ENCODE results near the gene ZFYVE28. TPM values are rescaled to one million over a fixed set of nuclear protein-coding genes. Genes with fewer than 3 reads are reported as not detected.

Gene ZFYVE28
- total RNA-seq, 3 donors from 2014 or later (not counting 1 experiment from before 2014, with no cell fraction given) = 85.4 to 107 (median 104) TPM

DNA sequence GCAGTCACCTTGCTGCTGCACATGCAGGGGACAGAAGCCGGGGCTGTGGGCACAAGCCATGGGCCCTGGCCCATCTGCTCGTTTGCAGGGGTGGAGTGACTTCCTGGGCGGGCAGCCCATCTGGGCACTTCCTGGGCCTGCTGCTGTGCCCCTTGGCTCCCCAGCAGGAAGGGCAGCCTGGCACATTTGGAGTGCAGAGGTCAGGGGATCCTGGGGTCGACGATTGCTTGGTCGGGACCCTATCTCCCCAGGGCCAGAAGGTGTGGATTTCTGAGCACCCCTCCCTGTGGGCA lies 145.7 kb downstream of the ZFYVE28 start:
- Mint-ChIP-seq H3K27me3 (ENCODE audit: low read depth in 2 of 2) (no peaks in the 10 kb centered on the region), H3K27ac (no peak overlapping the region), H3K4me3 (no peak overlapping the region), H3K36me3 (no peaks in the 10 kb centered on the region), H3K4me1 (peaks cover 4 to 15% of the 10 kb centered on the region in 2 donors), H3K9me3 (no peaks in the 10 kb centered on the region)
- WGBS (ENCODE audit: insufficient coverage) = 65% methylated on average over 6 of the region's 6 CpGs
- TF ChIP-seq, protein P1, sequence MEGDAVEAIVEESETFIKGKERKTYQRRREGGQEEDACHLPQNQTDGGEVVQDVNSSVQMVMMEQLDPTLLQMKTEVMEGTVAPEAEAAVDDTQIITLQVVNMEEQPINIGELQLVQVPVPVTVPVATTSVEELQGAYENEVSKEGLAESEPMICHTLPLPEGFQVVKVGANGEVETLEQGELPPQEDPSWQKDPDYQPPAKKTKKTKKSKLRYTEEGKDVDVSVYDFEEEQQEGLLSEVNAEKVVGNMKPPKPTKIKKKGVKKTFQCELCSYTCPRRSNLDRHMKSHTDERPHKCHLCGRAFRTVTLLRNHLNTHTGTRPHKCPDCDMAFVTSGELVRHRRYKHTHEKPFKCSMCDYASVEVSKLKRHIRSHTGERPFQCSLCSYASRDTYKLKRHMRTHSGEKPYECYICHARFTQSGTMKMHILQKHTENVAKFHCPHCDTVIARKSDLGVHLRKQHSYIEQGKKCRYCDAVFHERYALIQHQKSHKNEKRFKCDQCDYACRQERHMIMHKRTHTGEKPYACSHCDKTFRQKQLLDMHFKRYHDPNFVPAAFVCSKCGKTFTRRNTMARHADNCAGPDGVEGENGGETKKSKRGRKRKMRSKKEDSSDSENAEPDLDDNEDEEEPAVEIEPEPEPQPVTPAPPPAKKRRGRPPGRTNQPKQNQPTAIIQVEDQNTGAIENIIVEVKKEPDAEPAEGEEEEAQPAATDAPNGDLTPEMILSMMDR (IDR thresholded peaks at IDR 0.05) = no peak
- intact Hi-C loops (cut with micrococcal nuclease) = no loop called here
- no peak overlapping the region for H3K27ac ChIP-seq (ENCODE audit: low read length)
- ATAC-seq (no peak), DNase-seq (no peak)
- peaks cover 15% of the 10 kb centered on the region for H3K4me1 ChIP-seq (ENCODE audit: control insufficient read depth, insufficient read depth, low read length)
- no peaks in the 10 kb centered on the region for H3K9me3 ChIP-seq (ENCODE audit: control insufficient read depth, insufficient read depth, low read length)
- no peaks in the 10 kb centered on the region for H3K27me3 ChIP-seq (ENCODE audit: control insufficient read depth, insufficient read depth, low read length)
- H3K4me3 ChIP-seq (ENCODE audit: low read length) = no peak overlapping the region
- no peaks in the 10 kb centered on the region for H3K36me3 ChIP-seq (ENCODE audit: control insufficient read depth, insufficient read depth, low read length)

DNA sequence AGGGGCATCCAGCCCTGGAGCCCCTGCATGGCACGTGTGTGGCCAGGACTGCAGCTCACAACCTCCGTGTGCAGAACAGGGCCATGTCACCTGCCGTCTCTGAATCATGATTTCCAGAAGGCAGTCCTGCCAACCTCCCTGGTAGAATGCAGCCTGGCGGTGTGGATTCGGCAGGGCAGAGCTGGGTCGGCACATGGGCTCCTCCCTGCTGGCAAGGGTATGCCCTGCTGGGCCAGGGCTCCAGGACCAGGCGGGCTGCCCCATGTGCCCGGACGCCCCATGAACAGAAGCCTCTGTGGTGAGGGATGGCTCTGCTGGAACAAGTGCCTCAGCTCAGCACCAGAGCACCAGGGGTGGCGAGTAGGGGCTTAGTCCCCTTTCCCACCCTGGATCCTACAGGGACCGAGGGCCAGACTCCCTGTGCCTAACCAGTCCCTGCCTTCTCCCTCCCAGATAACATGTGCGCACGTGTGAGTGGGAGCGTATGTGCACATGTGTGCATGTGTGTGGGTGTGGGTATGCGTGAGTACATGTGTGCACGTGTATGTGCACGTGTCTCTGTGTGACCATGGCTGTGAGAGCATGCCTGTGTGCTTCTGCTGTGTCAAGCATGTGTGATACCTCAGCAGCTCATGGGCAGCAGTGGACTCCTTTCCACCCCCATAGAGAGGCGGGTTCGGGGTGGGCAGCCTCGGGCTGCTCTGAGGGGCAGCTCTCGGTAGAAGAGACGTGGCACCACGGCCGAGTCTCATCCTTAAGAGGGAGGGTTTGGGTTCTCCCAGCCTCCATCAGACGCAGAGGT lies 146.2 kb downstream of the ZFYVE28 start:
- H3K4me1 ChIP-seq (ENCODE audit: control insufficient read depth, insufficient read depth, low read length) = peaks cover 15% of the 10 kb centered on the region
- H3K4me3 ChIP-seq (ENCODE audit: low read length) = no peak overlapping the region
- H3K9me3 Mint-ChIP-seq = no peaks in the 10 kb centered on the region
- H3K4me1 Mint-ChIP-seq = peaks cover 4 to 15% of the 10 kb centered on the region in 2 donors
- DNase-seq (no peak), ATAC-seq (no peak)
- intact Hi-C loops (cut with micrococcal nuclease) = no loop called here
- H3K4me3 Mint-ChIP-seq = no peak overlapping the region
- H3K9me3 ChIP-seq (ENCODE audit: control insufficient read depth, insufficient read depth, low read length) = no peaks in the 10 kb centered on the region
- no peaks in the 10 kb centered on the region for H3K36me3 Mint-ChIP-seq
- no peaks in the 10 kb centered on the region for H3K27me3 Mint-ChIP-seq (ENCODE audit: low read depth in 2 of 2)
- no peaks in the 10 kb centered on the region for H3K27me3 ChIP-seq (ENCODE audit: control insufficient read depth, insufficient read depth, low read length)
- H3K27ac Mint-ChIP-seq = no peak overlapping the region
- TF ChIP-seq, protein P1 (IDR thresholded peaks at IDR 0.05) = no peak
- H3K36me3 ChIP-seq (ENCODE audit: control insufficient read depth, insufficient read depth, low read length) = no peaks in the 10 kb centered on the region
- 90% methylated on average over 23 of the region's 25 CpGs for WGBS (ENCODE audit: insufficient coverage)
- H3K27ac ChIP-seq (ENCODE audit: low read length) = no peak overlapping the region

DNA sequence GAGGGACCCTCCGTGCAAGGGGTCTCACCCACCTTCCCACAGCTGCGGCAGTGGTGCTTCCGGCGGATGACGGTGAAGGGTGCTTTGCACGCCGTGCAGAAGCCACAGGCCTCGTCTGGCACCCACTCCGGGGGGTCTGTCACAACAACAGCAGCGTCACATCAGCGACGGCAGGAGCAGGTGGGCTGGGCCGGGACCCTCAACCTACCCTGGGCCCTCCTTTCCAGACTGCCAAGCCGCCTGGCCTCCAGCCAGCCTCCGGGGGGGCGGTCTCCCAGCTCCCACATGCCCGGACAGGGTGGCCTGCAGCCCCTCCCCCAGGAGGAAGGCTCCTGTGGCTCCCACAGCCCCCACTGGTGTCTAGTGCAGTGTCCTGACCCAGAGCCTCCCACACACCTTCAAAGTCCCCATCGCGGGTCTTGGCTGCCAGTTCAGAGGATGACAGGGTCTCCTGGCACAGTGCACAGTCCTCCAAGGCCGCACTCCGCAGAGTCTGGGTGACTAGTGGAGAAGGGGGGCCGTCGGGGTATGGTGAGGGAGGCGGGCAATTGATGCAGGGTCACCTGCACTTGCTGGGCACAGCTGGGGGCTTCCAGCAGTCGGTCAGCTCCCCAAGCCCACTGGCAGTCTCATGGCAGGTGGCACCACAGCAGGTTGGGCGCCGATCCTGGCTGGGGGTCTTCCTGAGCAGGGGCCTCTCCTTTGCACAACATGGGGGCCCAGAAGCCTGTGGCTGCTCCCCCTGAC lies 147.0 kb downstream of the ZFYVE28 start:
- H3K27ac Mint-ChIP-seq = no peak overlapping the region
- TF ChIP-seq, protein P1 (IDR thresholded peaks at IDR 0.05) = no peak

More for the DNA sequence above, 147.0 kb downstream of the ZFYVE28 start:
- H3K9me3 Mint-ChIP-seq = no peaks in the 10 kb centered on the region
- peaks cover 4 to 15% of the 10 kb centered on the region in 2 donors for H3K4me1 Mint-ChIP-seq
- intact Hi-C loops (cut with micrococcal nuclease) = no loop called here
- no peak overlapping the region for H3K4me3 Mint-ChIP-seq
- Histone ChIP-seq H3K27ac (ENCODE audit: low read length) (no peak overlapping the region), H3K27me3 (ENCODE audit: control insufficient read depth, insufficient read depth, low read length) (no peaks in the 10 kb centered on the region), H3K4me3 (ENCODE audit: low read length) (no peak overlapping the region), H3K4me1 (ENCODE audit: control insufficient read depth, insufficient read depth, low read length) (peaks cover 15% of the 10 kb centered on the region), H3K9me3 (ENCODE audit: control insufficient read depth, insufficient read depth, low read length) (no peaks in the 10 kb centered on the region), H3K36me3 (ENCODE audit: control insufficient read depth, insufficient read depth, low read length) (no peaks in the 10 kb centered on the region)
- DNase-seq (no peak), ATAC-seq (no peak)
- 94% methylated on average over 27 of the region's 27 CpGs for WGBS (ENCODE audit: insufficient coverage)
- H3K36me3 Mint-ChIP-seq = no peaks in the 10 kb centered on the region
- H3K27me3 Mint-ChIP-seq (ENCODE audit: low read depth in 2 of 2) = no peaks in the 10 kb centered on the region

Measured in natural killer cell (primary cell).